Esophagus muscularis mucosa (tissue), 4 donors: ENCODE data around the gene LCNL1. TPM values are rescaled to one million over a fixed set of nuclear protein-coding genes. Genes with fewer than 3 reads are reported as not detected.
"Not testable (repeated sequence)": the region's sequence is repeated elsewhere in the genome, so short reads cannot be mapped to it uniquely, and the experiment has no call there.

Experiments
- DNase-seq: peaks from one replicate; pipeline ENCODE4 v3.0.0-alpha.2; 2017; ENCODE audit errors: extremely low spot score
- H3K27ac ChIP-seq, 4 donors: fragments of 200-600 bp; sonication (generic); replicated peaks in 1 of 4; 1 replicate in 3 of 4; 2 replicates in 1 of 4; pipeline ENCODE4 v1.5.1; 2016 to 2019; ENCODE audit warnings: mild to moderate bottlenecking in 1 of 4
- H3K27me3 ChIP-seq, 4 donors: fragments of 200-600 bp; sonication (generic); one replicate each; pipeline versions ENCODE4 v1.5.1 to v1.6.0; 2016 to 2019
- H3K36me3 ChIP-seq, 4 donors: fragments of 200-600 bp; sonication (generic); one replicate each; pipeline ENCODE4 v1.5.1; 2016 to 2019
- H3K4me1 ChIP-seq, 4 donors: fragments of 200-600 bp; sonication (generic); one replicate each; pipeline ENCODE4 v1.5.1; 2016 to 2019
- H3K4me3 ChIP-seq, 4 donors: fragments of 200-600 bp; sonication (generic); 1 replicate in 2 of 4; 2 replicates in 2 of 4; pipeline ENCODE4 v1.5.1; 2016 to 2019; ENCODE audit warnings: mild to moderate bottlenecking in 4 of 4, moderate library complexity in 1 of 4
- H3K9me3 ChIP-seq, 4 donors: fragments of 200-600 bp; sonication (generic); 1 replicate in 3 of 4; 2 replicates in 1 of 4; pipeline ENCODE4 v1.5.1; 2016 to 2019
- CTCF ChIP-seq, 3 experiments: fragments of 200-600 bp in 2 of 3; fragments of 450-650 bp in 1 of 3; sonication (generic) in 2 of 3; IDR thresholded peaks; one replicate each; pipeline ENCODE4 v1.5.1; 2017 to 2019; ENCODE audit warnings: antibody characterized with exemption in 3 of 3, mild to moderate bottlenecking in 2 of 3, moderate library complexity in 1 of 3
- EP300 ChIP-seq: sonication (generic); formaldehyde crosslinking; IDR thresholded peaks from one replicate; pipeline ENCODE4 v1.6.1; 2017; ENCODE audit warnings: antibody characterized with exemption
- POLR2A ChIP-seq: fragments of 450-650 bp; IDR thresholded peaks from one replicate; pipeline ENCODE4 v1.6.1; 2017; ENCODE audit warnings: antibody characterized with exemption, moderate library complexity, mild to moderate bottlenecking, low read depth
- POLR2AphosphoS5 ChIP-seq, 2 donors: sonication (generic); formaldehyde crosslinking; IDR thresholded peaks; one replicate each; pipeline ENCODE4 v1.6.1; 2017; ENCODE audit warnings: antibody characterized with exemption in 2 of 2
- WGBS: methylation state at CpG from one replicate; pipeline ENCODE4 v1.1.5; 2018; 5-methylcytosine and 5-hydroxymethylcytosine counted together
- intact Hi-C: fragments of 100-400 bp; cut with DNase I; formaldehyde crosslinking; loops from one replicate; pipeline ENCODE4 v1.15.1; 2023
- total RNA-seq, 4 donors: library from RNA; depleted of rRNA; stranded (reverse); fragments of >200 nt; gene quantifications; one replicate each; pipeline versions ENCODE4 v1.1.0 to v1.2.1, GENCODE V29; 2016

Gene LCNL1
- total RNA-seq, 4 donors from 2014 or later: 0.11 to 0.42 (median 0.39) TPM; not detected in 1

GRCh38 chr9:137032858-137033257 lies 50.1 kb downstream of the LCNL1 start:
- Histone ChIP-seq H3K27ac (no peak overlapping the region), H3K36me3 (peaks cover 0 to 11% (median 9%) of the 10 kb centered on the region in 4 donors), H3K4me1 (peaks cover 20 to 34% (median 30%) of the 10 kb centered on the region in 4 donors), H3K4me3 (peak overlapping the region in 2 of 4 donors; percentile 27 to 39), H3K27me3 (peaks cover 0 to 8% (median 0%) of the 10 kb centered on the region in 4 donors), H3K9me3 (no peaks in the 10 kb centered on the region)
- no peak for DNase-seq
- intact Hi-C loops: no loop called here
- 60% methylated on average over 5 of the region's 10 CpGs for WGBS
- TF ChIP-seq POLR2AphosphoS5 (IDR thresholded peaks at IDR 0.05): no peak
- no peak for TF ChIP-seq POLR2A
- TF ChIP-seq CTCF (IDR thresholded peaks at IDR 0.05): no peak

- H3K27ac ChIP-seq, intact Hi-C loops, H3K9me3 ChIP-seq, H3K27me3 ChIP-seq, DNase-seq: not testable (repeated sequence)
- peaks cover 0 to 17% (median 13%) of the 10 kb centered on the region in 4 donors for H3K36me3 ChIP-seq
- peaks cover 18 to 32% (median 27%) of the 10 kb centered on the region in 4 donors for H3K4me1 ChIP-seq
- 92% methylated on average over 5 of the region's 5 CpGs for WGBS
- H3K4me3 ChIP-seq: peak overlapping the region in 3 of 4 donors; percentile 14 to 39 (median 27)
Observed at GRCh38 chr9:137033481-137033880, 50.7 kb downstream of the LCNL1 start.

- 47% methylated on average over 11 of the region's 15 CpGs for WGBS
- Histone ChIP-seq H3K9me3 (no peaks in the 10 kb centered on the region), H3K4me1 (peaks cover 11 to 25% (median 20%) of the 10 kb centered on the region in 4 donors), H3K27ac (no peak overlapping the region), H3K36me3 (peaks cover 0 to 24% (median 20%) of the 10 kb centered on the region in 4 donors), H3K27me3 (peaks cover 0 to 8% (median 0%) of the 10 kb centered on the region in 4 donors), H3K4me3 (peak overlapping the region in 3 of 4 donors; percentile 14 to 39 (median 27))
- intact Hi-C loops: loop anchor here (2.0 kb wide), 1 partner anchor 247 kb away; no protein-coding TSS in a partner anchor
- TF ChIP-seq POLR2AphosphoS5 (IDR thresholded peaks at IDR 0.05) (no peak), EP300 (no peak), POLR2A (no peak), CTCF (IDR thresholded peaks at IDR 0.05) (no peak)
- DNase-seq: no peak
Observed at GRCh38 chr9:137034039-137034708, 51.4 kb downstream of the LCNL1 start.

GRCh38 chr9:137034709-137035506 lies 52.1 kb downstream of the LCNL1 start:
- WGBS: 21% methylated on average over 10 of the region's 24 CpGs
- TF ChIP-seq CTCF (IDR thresholded peaks at IDR 0.05) (peak; percentile 88 to 94 (median 90)), POLR2AphosphoS5 (IDR thresholded peaks at IDR 0.05) (peak in 1 of 2 donors; percentile 54), POLR2A (no peak)
- Histone ChIP-seq H3K9me3 (no peaks in the 10 kb centered on the region), H3K4me1 (peaks cover 9 to 17% (median 14%) of the 10 kb centered on the region in 4 donors), H3K27me3 (peaks cover 0 to 8% (median 0%) of the 10 kb centered on the region in 4 donors), H3K27ac (no peak overlapping the region), H3K36me3 (peaks cover 0 to 31% (median 27%) of the 10 kb centered on the region in 4 donors), H3K4me3 (peak overlapping the region in 1 of 4 donors; percentile 25)
- intact Hi-C loops: loop anchor here (2.0 to 5.0 kb wide), 2 partner anchors 88 to 248 kb away; partner anchors contain the start of gene C8G
- no peak for DNase-seq

Other genes starting within 250 kb of the LCNL1 start
- gene LCN10, start 240.1 kb upstream of the LCNL1 start, total RNA-seq: 10 to 100 TPM in 2 of 4 donors, 1 to 10 TPM in 2; 7.0 to 12.6 (median 9.8) TPM
- 10 to 100 TPM; 12.5 to 32.0 (median 23.9) TPM for gene LCN6, start 234.5 kb upstream of the LCNL1 start, total RNA-seq
- not detected for gene LCN8, start 224.8 kb upstream of the LCNL1 start, total RNA-seq
- not detected for gene LCN15, start 218.5 kb upstream of the LCNL1 start, total RNA-seq
- 10 to 100 TPM; 27.9 to 48.7 (median 31.5) TPM for gene TMEM141, start 191.6 kb upstream of the LCNL1 start, total RNA-seq
- 1 to 10 TPM in 2 of 4 donors, under 1 TPM in 2; 0.33 to 2.5 (median 1.4) TPM for gene CCDC183, start 186.7 kb upstream of the LCNL1 start, total RNA-seq
- 100 to 1,000 TPM in 1 of 4 donors, 10 to 100 TPM in 3; 56.3 to 110 (median 83.0) TPM for gene RABL6, start 175.0 kb upstream of the LCNL1 start, total RNA-seq
- gene AJM1, start 140.5 kb upstream of the LCNL1 start, total RNA-seq: 10 to 100 TPM in 3 of 4 donors, 1 to 10 TPM in 1; 3.3 to 14.0 (median 11.4) TPM
- 10 to 100 TPM; 43.4 to 84.1 (median 53.9) TPM for gene PHPT1, start 133.6 kb upstream of the LCNL1 start, total RNA-seq
- gene MAMDC4, start 130.6 kb upstream of the LCNL1 start, total RNA-seq: 1 to 10 TPM; 1.7 to 4.7 (median 2.1) TPM
- 100 to 1,000 TPM; 233 to 283 (median 247) TPM for gene EDF1, start 116.7 kb upstream of the LCNL1 start, total RNA-seq
- 10 to 100 TPM in 2 of 4 donors, 1 to 10 TPM in 2; 6.6 to 15.5 (median 12.4) TPM for gene TRAF2, start 96.5 kb upstream of the LCNL1 start, total RNA-seq
- gene FBXW5, start 38.3 kb upstream of the LCNL1 start, total RNA-seq: 100 to 1,000 TPM; 238 to 303 (median 267) TPM
- gene C8G, start 37.8 kb upstream of the LCNL1 start, total RNA-seq: not detected
- not detected for gene LCN12, start 30.7 kb upstream of the LCNL1 start, total RNA-seq
- 10 to 100 TPM; 10.4 to 77.9 (median 51.6) TPM for gene PTGDS, start 5.5 kb upstream of the LCNL1 start, total RNA-seq
- 10 to 100 TPM; 28.8 to 39.9 (median 37.8) TPM for gene PAXX, start 9.4 kb downstream of the LCNL1 start, total RNA-seq
- gene CLIC3, start 13.6 kb downstream of the LCNL1 start, total RNA-seq: 1 to 10 TPM in 2 of 4 donors, not detected in 2; 1.4 to 2.5 TPM
- 10 to 100 TPM; 17.4 to 30.9 (median 21.6) TPM for gene ABCA2, start 45.2 kb downstream of the LCNL1 start, total RNA-seq
- gene FUT7, start 49.1 kb downstream of the LCNL1 start, total RNA-seq: under 1 TPM in 2 of 4 donors, not detected in 2; 0.32 to 0.83 TPM
- gene NPDC1, start 63.2 kb downstream of the LCNL1 start, total RNA-seq: 100 to 1,000 TPM in 2 of 4 donors, 10 to 100 TPM in 2; 45.3 to 119 (median 91.5) TPM
- gene ENTPD2, start 71.1 kb downstream of the LCNL1 start, total RNA-seq: 1 to 10 TPM in 2 of 4 donors, under 1 TPM in 2; 0.42 to 1.2 (median 1.0) TPM
- gene SAPCD2, start 87.6 kb downstream of the LCNL1 start, total RNA-seq: under 1 TPM in 3 of 4 donors, not detected in 1; 0.17 to 0.40 (median 0.26) TPM
- 1 to 10 TPM; 3.6 to 5.8 (median 5.0) TPM for gene UAP1L1, start 94.5 kb downstream of the LCNL1 start, total RNA-seq
- 10 to 100 TPM; 22.4 to 36.6 (median 27.0) TPM for gene MAN1B1, start 104.0 kb downstream of the LCNL1 start, total RNA-seq
- 100 to 1,000 TPM in 2 of 4 donors, 10 to 100 TPM in 2; 90.1 to 121 (median 104) TPM for gene DPP7, start 131.7 kb downstream of the LCNL1 start, total RNA-seq
- under 1 TPM in 3 of 4 donors, not detected in 1; 0.11 to 0.50 (median 0.19) TPM for gene GRIN1, start 156.2 kb downstream of the LCNL1 start, total RNA-seq
- not detected for gene LRRC26, start 187.1 kb downstream of the LCNL1 start, total RNA-seq
- gene TMEM210, start 189.1 kb downstream of the LCNL1 start, total RNA-seq: not detected
- gene ANAPC2, start 205.6 kb downstream of the LCNL1 start, total RNA-seq: 10 to 100 TPM; 18.7 to 28.7 (median 25.1) TPM
- gene SSNA1, start 205.7 kb downstream of the LCNL1 start, total RNA-seq: 10 to 100 TPM; 58.2 to 99.5 (median 76.7) TPM
- gene TPRN, start 217.7 kb downstream of the LCNL1 start, total RNA-seq: 10 to 100 TPM in 1 of 4 donors, 1 to 10 TPM in 3; 4.1 to 12.6 (median 7.7) TPM
- 10 to 100 TPM; 28.8 to 45.8 (median 34.8) TPM for gene TMEM203, start 222.7 kb downstream of the LCNL1 start, total RNA-seq
- gene NDOR1, start 222.7 kb downstream of the LCNL1 start, total RNA-seq: 10 to 100 TPM in 1 of 4 donors, 1 to 10 TPM in 3; 6.5 to 12.3 (median 8.0) TPM
- gene RNF208, start 239.2 kb downstream of the LCNL1 start, total RNA-seq: 1 to 10 TPM; 1.2 to 4.2 (median 2.4) TPM
- gene CYSRT1, start 242.2 kb downstream of the LCNL1 start, total RNA-seq: under 1 TPM in 3 of 4 donors, not detected in 1; 0.33 to 0.45 (median 0.40) TPM
- not detected for gene RNF224, start 244.5 kb downstream of the LCNL1 start, total RNA-seq
- not detected for gene SLC34A3, start 247.9 kb downstream of the LCNL1 start, total RNA-seq